Measurements from ENCODE around the gene EMC10. TPM values are rescaled to one million over a fixed set of nuclear protein-coding genes. Genes with fewer than 3 reads are reported as not detected.

EMC10 gene
- total and polyA plus RNA-seq, 10 of the 15 experiments (the other 5 are each of a cell fraction or from before 2014, with no cell fraction given) = 2.5 to 77.3 (median 20.3) TPM

DNA sequence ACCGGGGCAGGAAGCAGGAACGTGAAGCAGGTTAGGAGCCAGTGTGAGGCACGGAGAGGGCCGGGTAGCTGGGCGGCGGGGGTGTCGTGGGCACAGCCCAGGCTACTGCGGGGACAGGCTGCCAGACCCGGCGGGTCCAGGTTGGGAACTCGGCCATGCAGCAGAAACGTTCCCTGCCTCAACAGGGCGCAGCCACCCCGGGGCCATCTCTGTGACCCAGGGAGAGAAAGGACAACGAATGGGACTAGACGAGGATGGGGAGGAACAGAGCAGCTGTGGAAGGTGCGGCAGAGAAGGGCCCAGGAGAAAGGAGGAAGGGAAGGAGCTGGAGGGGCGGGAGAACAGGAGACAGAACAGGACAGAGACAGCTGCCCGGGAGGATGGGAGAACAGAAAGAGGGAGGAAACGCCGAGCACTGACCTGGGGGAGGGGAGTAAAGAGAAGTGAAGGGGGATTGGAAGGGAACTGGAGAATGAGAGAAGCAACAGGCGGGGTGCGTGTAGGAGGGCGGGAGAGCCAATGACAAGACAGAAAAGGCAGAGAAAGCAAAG lies 13.2 kb downstream of the EMC10 start:
- POLR2A ChIA-PET = no interaction called here
- no peak overlapping the region for H3K4me2 ChIP-seq (ENCODE audit: control insufficient read depth, insufficient read depth)
- RAD21 ChIA-PET (ENCODE audit: unreplicated experiment) = no interaction called here
- BruUV-seq (replicated peaks) = no TSS peak
- FAIRE-seq (no peak), ATAC-seq (no peak), DNase-seq (ENCODE audit: low read depth, low spot score) (no peak)
- SMC1A ChIA-PET (ENCODE audit: uncharacterized antibody, unreplicated experiment) = no interaction called here
- no peaks in the 10 kb centered on the region for H4K20me1 ChIP-seq (ENCODE audit: control insufficient read depth, insufficient read depth)
- no peak overlapping the region for H3K4me3 ChIP-seq
- WGBS (ENCODE audit: insufficient coverage, insufficient replicate concordance, low lambda C conversion rate, missing lambda C conversion rate) = 84% methylated on average over 20 of the region's 24 CpGs
- peaks cover 3% of the 10 kb centered on the region; the same call in 2 of the 3 replicates for H3K9me3 ChIP-seq (replicated peaks; ENCODE audit: control insufficient read depth, insufficient read depth, low read length)
- CTCF ChIA-PET = interaction anchor here (0.9 kb wide), 1 partner anchor 10 kb away, joined by 4 read pairs; no protein-coding TSS in a partner anchor
- in situ Hi-C loops (cut with MboI) = no loop called here
- H3K9ac ChIP-seq (ENCODE audit: control insufficient read depth, insufficient read depth, low read length) = no peak overlapping the region
- H3K27ac ChIP-seq (ENCODE audit: control insufficient read depth, insufficient read depth) = no peak overlapping the region
- intact Hi-C loops (cut with micrococcal nuclease; ENCODE audit: unreplicated experiment) = no loop called here
- TF ChIP-seq TAF1 (IDR thresholded peaks at IDR 0.05; ENCODE audit: borderline replicate concordance, low read depth, low read length) (no peak), STAT1 (conservative IDR thresholded peaks at IDR 0.05) (no peak), BRCA1 (IDR thresholded peaks at IDR 0.05; ENCODE audit: low read depth, low read length) (no peak), MTA2 (IDR thresholded peaks at IDR 0.05; ENCODE audit: low read depth) (no peak)
- TF ChIP-seq, protein P1, sequence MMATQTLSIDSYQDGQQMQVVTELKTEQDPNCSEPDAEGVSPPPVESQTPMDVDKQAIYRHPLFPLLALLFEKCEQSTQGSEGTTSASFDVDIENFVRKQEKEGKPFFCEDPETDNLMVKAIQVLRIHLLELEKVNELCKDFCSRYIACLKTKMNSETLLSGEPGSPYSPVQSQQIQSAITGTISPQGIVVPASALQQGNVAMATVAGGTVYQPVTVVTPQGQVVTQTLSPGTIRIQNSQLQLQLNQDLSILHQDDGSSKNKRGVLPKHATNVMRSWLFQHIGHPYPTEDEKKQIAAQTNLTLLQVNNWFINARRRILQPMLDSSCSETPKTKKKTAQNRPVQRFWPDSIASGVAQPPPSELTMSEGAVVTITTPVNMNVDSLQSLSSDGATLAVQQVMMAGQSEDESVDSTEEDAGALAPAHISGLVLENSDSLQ (IDR thresholded peaks at IDR 0.05) = no peak
- H3K4me1 ChIP-seq (ENCODE audit: control insufficient read depth, insufficient read depth, low read length) = no peaks in the 10 kb centered on the region
- H3K36me3 ChIP-seq (ENCODE audit: control insufficient read depth in 2 of 2, insufficient read depth in 2 of 2, low read length in 1 of 2) = no peaks in the 10 kb centered on the region
- H2AFZ ChIP-seq (ENCODE audit: control insufficient read depth, low read depth, low read length) = no peak overlapping the region
- no peaks in the 10 kb centered on the region for H3K79me2 ChIP-seq (ENCODE audit: control insufficient read depth, insufficient read depth, low read length)
- H3K27me3 ChIP-seq (replicated peaks in 1 of 2; ENCODE audit: control insufficient read depth in 2 of 2, insufficient read depth in 2 of 2, low read length in 1 of 2) = no peaks in the 10 kb centered on the region

DNA sequence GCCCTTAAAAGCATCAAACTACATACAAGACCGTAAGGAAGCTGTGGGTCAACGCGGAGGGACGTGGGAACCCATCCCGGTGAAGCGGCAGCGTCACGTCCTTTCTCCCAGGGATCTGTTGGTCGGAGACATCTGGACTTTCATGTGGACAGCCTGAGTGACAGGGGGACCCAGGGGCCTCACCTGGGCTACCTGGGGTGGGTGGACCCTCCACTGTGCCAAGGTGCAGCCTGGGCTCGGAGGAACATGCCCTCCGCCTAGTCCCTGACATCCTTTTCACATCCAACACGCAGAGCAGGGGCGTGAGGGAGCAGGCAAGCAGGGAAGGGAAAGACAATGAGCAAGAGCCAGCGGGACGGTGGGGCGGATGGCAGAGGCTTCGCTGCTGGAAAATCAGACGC lies 14.1 kb downstream of the EMC10 start:
- POLR2A ChIA-PET = no interaction called here
- RAD21 ChIA-PET (ENCODE audit: unreplicated experiment) = no interaction called here
- ATAC-seq (no peak), DNase-seq (ENCODE audit: low read depth, low spot score) (no peak), FAIRE-seq (no peak)
- CTCF ChIA-PET = no interaction called here
- Histone ChIP-seq H3K27me3 (replicated peaks in 1 of 2; ENCODE audit: control insufficient read depth in 2 of 2, insufficient read depth in 2 of 2, low read length in 1 of 2) (no peaks in the 10 kb centered on the region), H2AFZ (ENCODE audit: control insufficient read depth, low read depth, low read length) (no peak overlapping the region), H3K79me2 (ENCODE audit: control insufficient read depth, insufficient read depth, low read length) (no peaks in the 10 kb centered on the region), H3K27ac (ENCODE audit: control insufficient read depth, insufficient read depth) (no peak overlapping the region), H4K20me1 (ENCODE audit: control insufficient read depth, insufficient read depth) (no peaks in the 10 kb centered on the region), H3K4me3 (no peak overlapping the region), H3K4me1 (ENCODE audit: control insufficient read depth, insufficient read depth, low read length) (no peaks in the 10 kb centered on the region), H3K4me2 (ENCODE audit: control insufficient read depth, insufficient read depth) (no peak overlapping the region), H3K9me3 (replicated peaks; ENCODE audit: control insufficient read depth, insufficient read depth, low read length) (peaks cover 3% of the 10 kb centered on the region; the same call in 2 of the 3 replicates), H3K9ac (ENCODE audit: control insufficient read depth, insufficient read depth, low read length) (no peak overlapping the region), H3K36me3 (ENCODE audit: control insufficient read depth in 2 of 2, insufficient read depth in 2 of 2, low read length in 1 of 2) (no peaks in the 10 kb centered on the region)
- 95% methylated on average over 18 of the region's 18 CpGs for WGBS (ENCODE audit: insufficient coverage, insufficient replicate concordance, low lambda C conversion rate, missing lambda C conversion rate)
- intact Hi-C loops (cut with micrococcal nuclease; ENCODE audit: unreplicated experiment) = no loop called here
- no TSS peak for BruUV-seq (replicated peaks)
- in situ Hi-C loops (cut with MboI) = no loop called here
- SMC1A ChIA-PET (ENCODE audit: uncharacterized antibody, unreplicated experiment) = interaction anchor here (1.3 kb wide), 1 partner anchor 30 kb away, joined by 3 read pairs; no protein-coding TSS in a partner anchor
- TF ChIP-seq EZH2 (IDR thresholded peaks at IDR 0.05; ENCODE audit: borderline replicate concordance, control insufficient read depth, low read depth, low read length) = no peak
- no peak for TF ChIP-seq MYC (IDR thresholded peaks at IDR 0.05; ENCODE audit: insufficient read depth, insufficient read length, insufficient replicate concordance, low read length, severe bottlenecking)
- no peak for TF ChIP-seq KDM1A (IDR thresholded peaks at IDR 0.05; ENCODE audit: borderline replicate concordance)
- no peak for TF ChIP-seq FOXM1 (IDR thresholded peaks at IDR 0.05; ENCODE audit: low read depth, low read length)
- TF ChIP-seq, protein P2, sequence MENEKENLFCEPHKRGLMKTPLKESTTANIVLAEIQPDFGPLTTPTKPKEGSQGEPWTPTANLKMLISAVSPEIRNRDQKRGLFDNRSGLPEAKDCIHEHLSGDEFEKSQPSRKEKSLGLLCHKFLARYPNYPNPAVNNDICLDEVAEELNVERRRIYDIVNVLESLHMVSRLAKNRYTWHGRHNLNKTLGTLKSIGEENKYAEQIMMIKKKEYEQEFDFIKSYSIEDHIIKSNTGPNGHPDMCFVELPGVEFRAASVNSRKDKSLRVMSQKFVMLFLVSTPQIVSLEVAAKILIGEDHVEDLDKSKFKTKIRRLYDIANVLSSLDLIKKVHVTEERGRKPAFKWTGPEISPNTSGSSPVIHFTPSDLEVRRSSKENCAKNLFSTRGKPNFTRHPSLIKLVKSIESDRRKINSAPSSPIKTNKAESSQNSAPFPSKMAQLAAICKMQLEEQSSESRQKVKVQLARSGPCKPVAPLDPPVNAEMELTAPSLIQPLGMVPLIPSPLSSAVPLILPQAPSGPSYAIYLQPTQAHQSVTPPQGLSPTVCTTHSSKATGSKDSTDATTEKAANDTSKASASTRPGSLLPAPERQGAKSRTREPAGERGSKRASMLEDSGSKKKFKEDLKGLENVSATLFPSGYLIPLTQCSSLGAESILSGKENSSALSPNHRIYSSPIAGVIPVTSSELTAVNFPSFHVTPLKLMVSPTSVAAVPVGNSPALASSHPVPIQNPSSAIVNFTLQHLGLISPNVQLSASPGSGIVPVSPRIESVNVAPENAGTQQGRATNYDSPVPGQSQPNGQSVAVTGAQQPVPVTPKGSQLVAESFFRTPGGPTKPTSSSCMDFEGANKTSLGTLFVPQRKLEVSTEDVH (IDR thresholded peaks at IDR 0.05; ENCODE audit: low read depth, partially characterized antibody) = no peak
- TF ChIP-seq NR2F1 (conservative IDR thresholded peaks at IDR 0.05) = no peak
- no peak for TF ChIP-seq CBX3 (IDR thresholded peaks at IDR 0.05; ENCODE audit: borderline replicate concordance, low read depth)
- TF ChIP-seq EP300 (IDR thresholded peaks at IDR 0.05; ENCODE audit: borderline replicate concordance in 1 of 2, control insufficient read depth in 1 of 2, low read depth in 2 of 2, low read length in 2 of 2) = no peak
- no peak for TF ChIP-seq NRF1 (conservative IDR thresholded peaks at IDR 0.05; ENCODE audit: low read depth, low read length)
